SU-DHL-6 (cell line): ENCODE measurements around the gene TMEM116.

Experiments used
- H2AFZ ChIP-seq: fragments of 200-600 bp; sonication (generic); 2 replicates; pipeline ENCODE4 v1.6.1; 2014; ENCODE audit warnings: low read depth, mild to moderate bottlenecking, moderate library complexity, mixed read lengths, antibody characterized with exemption, low read length; ENCODE audit not compliant: severe bottlenecking
- H3F3A ChIP-seq: fragments of 200-600 bp; shearing (Covaris generic); 2 replicates; pipeline ENCODE4 v1.6.0; 2016; ENCODE audit warnings: antibody characterized with exemption, mild to moderate bottlenecking; ENCODE audit not compliant: insufficient read depth
- H3K27ac ChIP-seq: fragments of 200-600 bp; sonication (generic); 2 replicates; pipeline ENCODE4 v1.5.1; 2016; ENCODE audit warnings: low read depth, mild to moderate bottlenecking, low read length, moderate library complexity, mixed read lengths
- H3K27me3 ChIP-seq: fragments of 200-600 bp; sonication (generic), shearing (Covaris generic); 2 replicates; pipeline ENCODE4 v1.6.0; 2014; ENCODE audit warnings: mild to moderate bottlenecking, low read length
- H3K36me3 ChIP-seq: fragments of 200-600 bp; sonication (generic); 2 replicates; pipeline ENCODE4 v1.6.1; 2014; ENCODE audit warnings: mild to moderate bottlenecking, low read length, mixed read lengths
- H3K4me2 ChIP-seq: fragments of 300-600, 200-600 bp; shearing (Covaris generic), sonication (generic); 2 replicates; pipeline ENCODE4 v1.6.0; 2014; ENCODE audit warnings: low read length, low read depth, mild to moderate bottlenecking; ENCODE audit not compliant: poor library complexity, severe bottlenecking
- H3K4me3 ChIP-seq: fragments of 200-600 bp; sonication (generic); 2 replicates; pipeline ENCODE4 v1.5.1; 2014; ENCODE audit warnings: antibody characterized with exemption, low read length, mild to moderate bottlenecking, mixed read lengths; ENCODE audit not compliant: insufficient read depth, poor library complexity, severe bottlenecking
- H3K79me2 ChIP-seq: fragments of 200-600 bp; sonication (generic); 2 replicates; pipeline ENCODE4 v1.6.1; 2014; ENCODE audit warnings: mild to moderate bottlenecking, low read length, moderate library complexity; ENCODE audit not compliant: insufficient read depth
- H3K9ac ChIP-seq: fragments of 200-600 bp; sonication (generic); 2 replicates; pipeline ENCODE4 v1.7.0; 2014; ENCODE audit warnings: mild to moderate bottlenecking, low read length
- H3K9me2 ChIP-seq: fragments of 200-600 bp; sonication (generic); replicated peaks from 2 replicates; pipeline ENCODE4 v1.6.1; 2014; ENCODE audit warnings: low read length; ENCODE audit not compliant: insufficient read depth
- H3K9me3 ChIP-seq: fragments of 200-600 bp; sonication (generic); 2 replicates; pipeline ENCODE4 v1.6.1; 2014; ENCODE audit warnings: low read length, mixed read lengths; ENCODE audit not compliant: insufficient read depth
- H4K20me1 ChIP-seq: fragments of 200-600 bp; sonication (generic); 2 replicates; pipeline ENCODE4 v1.6.1; 2014; ENCODE audit warnings: low read depth, mild to moderate bottlenecking, antibody characterized with exemption, low read length, moderate library complexity, mixed read lengths
- CTCF ChIP-seq: fragments of 200-600 bp; sonication (generic); IDR thresholded peaks from one replicate; pipeline ENCODE4 v1.5.1; 2017; ENCODE audit warnings: antibody characterized with exemption, mild to moderate bottlenecking, low read length, moderate library complexity; ENCODE audit not compliant: insufficient read depth, poor library complexity, severe bottlenecking
- EZH2phosphoT487 ChIP-seq: fragments of 200-600 bp; sonication (generic), shearing (Covaris generic); conservative IDR thresholded peaks from 2 replicates; pipeline ENCODE4 v1.6.1; 2018; ENCODE audit warnings: mild to moderate bottlenecking, antibody characterized with exemption, low read length, moderate library complexity, mixed read lengths

Gene TMEM116

GRCh38 chr12:112018571-112019237, 5.7 kb upstream of the TMEM116 start:
- Histone ChIP-seq H3K4me2 (no peak overlapping the region), H3K27ac (no peak overlapping the region), H3K27me3 (no peaks in the 10 kb centered on the region), H3F3A (peaks cover 29% of the 10 kb centered on the region), H3K36me3 (peaks cover 22% of the 10 kb centered on the region), H3K9ac (no peak overlapping the region), H3K9me2 (no peaks in the 10 kb centered on the region), H3K9me3 (no peaks in the 10 kb centered on the region), H3K4me3 (no peak overlapping the region), H2AFZ (no peak overlapping the region), H3K79me2 (peaks cover 83% of the 10 kb centered on the region), H4K20me1 (peaks cover 20% of the 10 kb centered on the region; the same call in 1 of the 2 replicates)
- TF ChIP-seq EZH2phosphoT487: no peak
- TF ChIP-seq CTCF: no peak

GRCh38 chr12:112017041-112017440, 4.1 kb upstream of the TMEM116 start:
- Histone ChIP-seq H3K9me3 (no peaks in the 10 kb centered on the region), H3K9me2 (no peaks in the 10 kb centered on the region), H3K4me3 (no peak overlapping the region), H3K4me2 (no peak overlapping the region), H3K27me3 (no peaks in the 10 kb centered on the region), H3K9ac (no peak overlapping the region), H4K20me1 (peaks cover 20% of the 10 kb centered on the region; the same call in 1 of the 2 replicates), H3K79me2 (peaks cover 93% of the 10 kb centered on the region), H3K27ac (no peak overlapping the region), H3F3A (peaks cover 20% of the 10 kb centered on the region), H2AFZ (no peak overlapping the region), H3K36me3 (peaks cover 14% of the 10 kb centered on the region)
- TF ChIP-seq CTCF: no peak
- no peak for TF ChIP-seq EZH2phosphoT487

GRCh38 chr12:112015938-112016337, 3.0 kb upstream of the TMEM116 start:
- TF ChIP-seq CTCF (no peak), EZH2phosphoT487 (no peak)
- H4K20me1 ChIP-seq: peaks cover 20% of the 10 kb centered on the region; the same call in 1 of the 2 replicates

More at GRCh38 chr12:112015938-112016337, 3.0 kb upstream of the TMEM116 start:
- H3K4me3 ChIP-seq: no peak overlapping the region
- H3K79me2 ChIP-seq: peaks cover 93% of the 10 kb centered on the region
- no peak overlapping the region for H3K4me2 ChIP-seq
- no peak overlapping the region for H3K27ac ChIP-seq
- no peaks in the 10 kb centered on the region for H3K27me3 ChIP-seq
- no peaks in the 10 kb centered on the region for H3K9me3 ChIP-seq
- peaks cover 14% of the 10 kb centered on the region for H3K36me3 ChIP-seq
- H3K9me2 ChIP-seq: no peaks in the 10 kb centered on the region
- peaks cover 20% of the 10 kb centered on the region for H3F3A ChIP-seq
- H2AFZ ChIP-seq: no peak overlapping the region
- H3K9ac ChIP-seq: no peak overlapping the region
